GM11168 (cell line): ENCODE data around the gene PVRIG.
"Not testable (repeated sequence)": the region's sequence is repeated elsewhere in the genome, so short reads cannot be mapped to it uniquely, and the experiment has no call there.

Experiments
- in situ Hi-C: fragments of 300-500 bp; cut with MboI; formaldehyde crosslinking; loops from one replicate; pipeline ENCODE4 v1.12.0; 2022; ENCODE audit warnings: low sequenced_read_pairs; ENCODE audit not compliant: unreplicated experiment

PVRIG gene

DNA sequence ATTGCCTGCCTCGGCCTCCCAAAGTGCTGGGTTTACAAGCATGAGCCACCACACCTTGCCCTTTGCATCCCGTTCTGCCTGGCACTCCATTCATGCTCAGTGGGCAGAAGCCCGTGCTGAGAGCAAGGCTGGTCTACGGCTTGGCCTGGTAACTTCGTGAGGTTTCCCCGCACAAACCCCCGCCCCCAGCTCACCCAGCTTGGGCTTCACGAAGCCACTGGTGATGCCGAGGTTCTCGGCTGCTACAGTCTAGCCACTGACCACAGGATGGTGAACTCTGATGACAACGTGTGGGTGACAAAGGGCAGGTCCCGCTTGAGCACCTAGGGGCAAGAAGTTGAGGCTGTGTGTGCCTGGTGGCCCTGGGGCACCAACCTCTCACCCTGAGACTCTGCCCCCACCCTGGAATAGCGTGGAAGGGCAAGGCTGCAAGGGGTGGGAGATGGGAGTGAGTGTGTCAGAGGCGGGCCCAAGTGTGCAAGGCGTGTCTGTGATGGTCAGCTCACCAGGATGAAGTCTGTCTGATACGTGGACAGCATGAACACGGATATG is 3.7 kb downstream of the PVRIG start:
- in situ Hi-C loops, result not testable (repeated sequence)

GRCh38 chr7:100224891-100225290 is 5.1 kb downstream of the PVRIG start:
- in situ Hi-C loops, result not testable (repeated sequence)

DNA sequence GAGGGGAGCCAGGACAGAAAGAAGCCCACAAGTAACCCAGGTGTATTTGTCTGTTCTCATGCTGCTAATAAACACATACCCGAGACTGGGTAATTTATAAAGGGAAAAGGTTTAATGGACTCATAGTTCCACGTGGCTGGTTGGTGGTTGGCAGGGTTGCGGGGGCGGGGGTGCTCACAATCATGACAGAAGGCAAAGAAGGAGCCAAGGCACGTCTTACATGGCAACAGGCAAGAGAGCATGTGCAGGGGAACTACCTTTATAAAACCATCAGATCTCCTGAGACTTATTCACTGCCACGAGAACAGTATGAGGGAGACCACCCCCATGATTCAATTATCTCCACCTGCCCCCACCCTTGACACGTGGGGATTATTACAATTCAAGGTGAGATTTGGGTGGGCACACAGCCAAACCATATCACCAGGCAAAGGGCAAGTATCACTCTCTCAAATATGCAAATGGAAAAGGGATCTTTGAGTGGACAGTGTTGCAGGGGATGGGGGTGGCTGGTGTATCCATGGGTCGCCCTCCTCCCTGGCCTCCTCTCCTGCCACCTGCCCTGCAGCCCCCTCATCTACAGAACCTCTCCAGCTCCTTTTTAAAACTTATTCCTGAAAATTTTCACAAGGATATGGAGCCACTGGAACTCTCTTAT is 15.0 kb downstream of the PVRIG start:
- in situ Hi-C loops, result not testable (repeated sequence)

GRCh38 chr7:100239975-100240374 is 20.2 kb downstream of the PVRIG start:
- in situ Hi-C loops, result not testable (repeated sequence)

GRCh38 chr7:100243385-100243784 is 23.6 kb downstream of the PVRIG start:
- in situ Hi-C loops, result not testable (repeated sequence)

DNA sequence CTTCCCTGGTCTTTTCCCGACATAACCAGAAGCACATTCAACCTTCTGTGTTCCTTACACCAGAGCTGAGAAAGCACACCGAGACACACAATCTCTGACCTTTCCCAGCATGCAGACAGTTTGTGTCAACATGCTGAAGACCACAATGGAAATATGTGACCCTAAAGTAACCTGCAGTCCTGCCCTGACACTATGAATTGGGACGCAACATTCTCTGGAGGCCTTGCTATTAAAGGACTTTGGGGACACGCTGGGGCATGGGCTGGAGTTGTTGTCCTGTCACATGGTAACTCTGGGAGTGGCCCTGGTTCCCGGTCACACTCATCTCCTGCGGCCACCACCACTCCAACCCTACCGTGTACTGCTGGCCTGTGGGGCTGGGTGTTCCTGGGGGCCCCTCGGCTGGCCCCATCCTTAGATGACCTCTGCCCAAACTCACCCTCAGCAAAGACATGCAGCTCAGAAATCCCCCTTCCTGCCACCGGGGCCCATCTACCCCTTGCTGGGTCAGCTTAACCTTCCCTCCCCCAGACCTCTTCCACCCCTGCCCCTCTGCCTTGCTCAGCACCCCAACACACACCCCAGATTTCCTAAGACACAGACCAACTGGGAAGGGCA is 25.3 kb downstream of the PVRIG start:
- in situ Hi-C loops, result not testable (repeated sequence)

DNA sequence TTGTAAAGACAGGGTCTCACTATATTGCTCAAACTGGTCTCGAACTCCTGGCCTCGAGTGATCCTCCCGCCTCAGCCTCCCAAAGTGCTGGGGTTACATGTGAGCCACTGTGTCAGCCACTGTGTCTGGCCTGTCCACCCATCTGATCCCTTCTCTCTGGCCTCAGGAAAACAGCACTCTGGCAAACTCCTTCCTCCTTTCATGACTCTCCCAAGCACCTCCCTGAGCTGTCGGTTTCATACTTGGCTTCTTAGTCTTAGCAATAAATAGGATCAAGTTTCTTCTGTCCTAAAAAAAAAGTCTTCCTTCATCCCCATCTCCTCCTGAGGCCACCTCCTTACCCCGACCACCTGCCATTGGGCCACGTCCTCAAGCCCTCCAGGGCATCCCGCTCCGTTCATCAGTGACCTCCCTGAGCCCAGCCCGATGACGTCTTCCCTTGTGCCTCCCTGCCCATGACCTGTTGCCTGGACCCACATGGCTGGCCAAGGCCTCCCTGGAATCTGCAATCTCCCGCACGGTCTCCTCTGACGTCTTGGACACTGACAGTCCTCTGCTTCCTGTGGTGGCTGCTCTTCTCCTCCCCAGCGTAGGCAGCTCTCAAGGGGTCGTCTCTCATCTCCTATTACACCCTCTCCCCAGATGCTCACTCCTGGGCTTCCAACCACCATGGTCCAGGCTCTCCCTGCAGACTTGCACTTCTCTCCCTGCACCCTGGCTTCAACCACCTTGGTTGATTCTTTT is 26.5 kb downstream of the PVRIG start:
- in situ Hi-C loops, result not testable (repeated sequence)

- in situ Hi-C loops, result not testable (repeated sequence)
Observed at GRCh38 chr7:100246865-100247137, 27.1 kb downstream of the PVRIG start.

DNA sequence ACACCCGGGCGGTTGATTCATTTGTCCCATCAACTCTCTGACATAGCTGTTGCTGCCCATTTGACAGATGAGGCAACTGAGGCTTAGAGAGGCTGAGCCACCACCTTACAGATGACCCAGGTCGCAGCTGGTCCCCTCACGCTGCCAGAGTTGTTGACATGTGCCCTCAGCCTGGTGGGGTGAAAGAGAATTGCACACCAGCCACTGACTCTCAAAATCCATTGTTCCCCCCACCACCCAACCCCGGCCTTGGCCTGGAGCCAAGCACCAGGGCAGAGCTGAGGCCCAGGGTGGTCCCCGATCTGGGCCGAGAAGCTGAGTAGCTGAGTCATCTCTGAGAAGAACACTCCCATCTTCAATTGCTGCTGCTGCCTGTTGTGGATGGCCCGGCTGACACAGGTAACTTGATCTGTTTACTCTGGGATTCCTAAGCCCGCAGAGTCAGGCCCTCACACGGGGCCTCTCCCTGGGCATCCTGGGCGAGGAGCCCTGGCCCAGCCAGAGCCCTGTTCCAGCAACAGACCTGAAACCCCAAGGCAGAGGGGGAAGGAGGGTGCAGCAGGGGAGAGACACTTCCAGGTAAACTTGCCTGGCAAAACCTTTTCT is 27.5 kb downstream of the PVRIG start:
- in situ Hi-C loops, result no loop called here

DNA sequence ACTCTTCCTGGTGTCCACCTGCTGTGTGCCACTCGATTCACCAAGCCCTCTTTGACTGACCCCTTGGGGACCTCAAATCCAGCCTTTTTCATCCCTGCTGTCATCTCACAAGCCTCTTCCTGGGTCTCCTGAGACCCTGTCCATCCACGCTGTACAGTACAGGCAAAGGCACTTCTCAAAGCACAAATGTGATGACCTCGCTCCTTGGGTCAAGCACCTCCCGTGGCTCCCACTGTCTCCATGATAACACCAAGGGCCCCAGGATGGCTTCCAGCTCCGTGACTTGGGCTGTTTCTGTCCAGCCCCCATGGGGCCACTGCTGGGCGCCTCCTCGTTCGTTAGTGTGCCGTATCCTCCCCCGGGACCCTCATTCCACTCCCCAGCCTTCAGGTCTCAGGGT is 28.7 kb downstream of the PVRIG start:
- in situ Hi-C loops, result no loop called here

GRCh38 chr7:100257017-100257416 is 37.3 kb downstream of the PVRIG start:
- in situ Hi-C loops, result no loop called here

DNA sequence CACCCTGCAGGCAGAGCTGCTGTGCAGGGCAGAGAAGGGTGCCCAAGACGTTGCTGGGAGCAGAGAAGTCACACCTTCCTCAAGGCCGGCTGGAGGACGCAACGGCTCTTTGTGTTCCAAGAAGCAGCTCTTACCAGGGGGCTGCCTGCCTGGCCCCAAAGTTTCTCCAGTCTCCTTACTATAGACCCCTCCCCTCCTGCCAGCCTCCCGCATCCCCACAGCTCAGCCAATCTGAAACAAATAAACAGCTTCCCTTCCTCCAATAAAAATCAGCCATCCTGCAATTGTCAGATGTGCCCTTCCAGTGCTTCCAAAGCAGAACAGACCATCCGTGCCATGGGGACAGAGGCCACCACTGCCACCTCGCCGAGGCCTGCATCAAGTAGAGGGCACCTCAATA is 40.2 kb downstream of the PVRIG start:
- in situ Hi-C loops, result not testable (repeated sequence)

DNA sequence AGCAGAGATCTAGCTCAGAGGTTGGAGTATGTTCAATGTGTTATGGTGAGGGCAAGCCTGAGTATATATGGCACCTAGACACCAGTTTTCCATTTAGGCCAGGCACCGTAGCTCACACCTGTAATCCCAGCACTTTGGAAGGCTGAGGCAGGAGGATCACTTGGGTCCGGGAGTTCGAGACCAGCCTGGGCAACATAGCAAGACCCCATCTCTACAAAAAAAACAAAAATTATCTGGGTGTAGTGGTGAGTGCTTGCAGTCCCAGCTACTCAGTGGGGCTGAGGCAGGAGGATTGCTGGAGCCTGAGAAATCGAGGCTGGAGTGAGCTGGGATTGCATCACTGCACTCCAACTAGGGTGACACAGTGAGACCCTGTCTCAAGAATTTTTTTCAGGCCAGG is 43.1 kb downstream of the PVRIG start:
- in situ Hi-C loops, result not testable (repeated sequence)

DNA sequence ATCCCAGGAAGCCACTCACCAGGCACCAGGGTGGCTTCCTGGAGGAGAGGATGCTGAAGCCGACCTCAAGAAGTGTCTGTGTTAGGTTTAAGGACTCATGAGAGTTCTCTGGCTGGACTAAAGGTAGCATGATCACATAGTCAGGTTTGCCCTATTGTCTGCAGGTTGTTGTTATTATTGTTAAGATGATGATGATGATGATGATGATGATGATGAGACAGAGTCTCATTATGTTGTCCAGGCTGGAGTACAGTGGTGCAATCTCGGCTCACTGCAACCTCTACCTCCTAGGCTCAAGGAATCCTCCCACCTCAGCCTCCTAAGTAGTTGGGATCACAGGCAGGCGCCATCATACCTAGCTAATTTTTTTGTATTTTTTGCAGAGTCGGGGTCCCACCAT is 44.5 kb downstream of the PVRIG start:
- in situ Hi-C loops, result not testable (repeated sequence)

- in situ Hi-C loops, result not testable (repeated sequence)
Observed at GRCh38 chr7:100264669-100265165, 45.0 kb downstream of the PVRIG start.

GRCh38 chr7:100265851-100266250 is 46.1 kb downstream of the PVRIG start:
- in situ Hi-C loops, result not testable (repeated sequence)

DNA sequence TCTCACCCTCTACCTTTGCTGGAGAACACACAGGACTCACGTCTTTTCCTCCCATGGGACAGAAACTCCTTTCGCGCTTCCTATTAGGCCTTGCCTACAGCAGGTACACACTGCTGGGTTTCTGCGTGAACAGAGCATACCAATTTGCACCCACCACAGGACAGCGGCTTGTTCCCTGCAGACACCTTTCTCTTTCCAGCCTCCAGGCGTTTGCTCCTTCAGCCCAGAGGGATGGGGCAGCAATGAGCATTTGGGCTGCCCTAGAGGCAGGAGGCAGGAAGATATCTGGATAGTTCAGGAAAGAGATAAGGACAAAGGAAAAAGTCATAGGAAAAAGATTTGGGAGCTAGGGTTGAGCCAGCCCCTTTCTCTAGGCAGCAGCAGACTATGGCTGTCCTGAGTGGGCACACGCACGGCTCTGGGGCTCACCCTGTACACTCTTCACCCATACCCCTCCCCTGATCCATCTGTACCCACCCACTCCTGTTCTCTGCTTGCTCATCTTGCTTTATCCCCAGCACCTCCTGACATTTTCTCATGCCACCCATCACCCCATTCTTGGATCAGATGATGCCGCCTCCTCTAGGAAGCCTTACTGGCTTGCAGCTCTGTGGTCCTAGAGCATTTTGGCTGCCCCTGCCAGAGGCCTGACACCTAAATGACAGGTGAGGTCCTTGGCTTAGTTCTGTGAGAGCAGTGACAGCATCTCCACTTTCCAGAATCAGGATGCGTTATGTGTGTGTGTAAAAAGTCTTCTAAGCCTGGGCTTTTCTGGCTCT is 47.0 kb downstream of the PVRIG start:
- in situ Hi-C loops, result no loop called here

DNA sequence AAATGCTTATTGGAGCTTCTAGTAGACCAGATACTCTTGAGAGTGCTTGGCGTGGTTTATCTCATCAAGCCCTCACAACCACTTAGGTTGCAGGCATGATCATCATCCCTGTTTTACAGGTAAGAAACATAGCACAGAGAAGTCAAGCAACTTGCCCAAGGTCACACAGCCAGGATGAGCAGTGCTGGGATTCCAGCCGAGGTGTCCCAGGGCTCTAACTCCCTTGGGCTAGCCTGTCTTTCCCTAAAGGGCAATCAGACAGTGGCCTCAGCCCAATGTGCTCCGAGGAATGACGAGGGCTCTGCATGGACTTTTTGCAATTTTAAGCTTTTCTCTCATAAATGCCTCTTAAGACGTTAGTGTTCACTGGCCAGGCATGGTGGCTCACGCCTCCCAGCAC is 47.9 kb downstream of the PVRIG start:
- in situ Hi-C loops, result no loop called here

DNA sequence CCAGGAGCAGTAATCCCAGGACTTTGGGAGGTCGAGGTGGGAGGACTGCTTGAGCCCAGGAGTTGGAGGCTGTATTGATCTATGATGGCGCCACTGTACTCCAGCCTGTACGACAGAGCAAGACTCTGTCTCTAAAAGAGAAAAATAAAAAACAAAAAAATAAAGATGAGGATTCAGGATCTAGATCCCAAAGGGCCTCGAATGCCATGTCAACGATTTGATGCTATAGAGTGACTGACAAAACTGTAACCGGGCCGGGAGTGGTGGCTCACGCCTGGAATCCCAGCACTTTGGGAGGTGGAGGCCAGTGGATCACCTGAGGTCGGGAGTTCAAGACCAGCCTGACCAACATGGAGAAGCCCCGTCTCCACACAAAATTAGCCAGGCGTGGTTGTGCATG is 49.1 kb downstream of the PVRIG start:
- in situ Hi-C loops, result not testable (repeated sequence)
